K562 treated with DMSO at 1 percent for 4 hours (cell line): ENCODE data around the gene SLC22A16. TPM values are rescaled to one million over a fixed set of nuclear protein-coding genes. Genes with fewer than 3 reads are reported as not detected.

Experiments
- total RNA-seq: library from RNA; unstranded; fragments of 300-600 nt; gene quantifications from 2 replicates; pipeline ENCODE4 v1.2.3, GENCODE V29; 2022; ENCODE audit not compliant: insufficient read depth

Gene SLC22A16
- total RNA-seq, result not detected in 2 replicates

GRCh38 chr6:110476046-110476849, at the start of gene SLC22A16:
SLC22A16 (minus strand) TSS chr6:110476613; CDS start chr6:110476574, 39 bp downstream.

DNA sequence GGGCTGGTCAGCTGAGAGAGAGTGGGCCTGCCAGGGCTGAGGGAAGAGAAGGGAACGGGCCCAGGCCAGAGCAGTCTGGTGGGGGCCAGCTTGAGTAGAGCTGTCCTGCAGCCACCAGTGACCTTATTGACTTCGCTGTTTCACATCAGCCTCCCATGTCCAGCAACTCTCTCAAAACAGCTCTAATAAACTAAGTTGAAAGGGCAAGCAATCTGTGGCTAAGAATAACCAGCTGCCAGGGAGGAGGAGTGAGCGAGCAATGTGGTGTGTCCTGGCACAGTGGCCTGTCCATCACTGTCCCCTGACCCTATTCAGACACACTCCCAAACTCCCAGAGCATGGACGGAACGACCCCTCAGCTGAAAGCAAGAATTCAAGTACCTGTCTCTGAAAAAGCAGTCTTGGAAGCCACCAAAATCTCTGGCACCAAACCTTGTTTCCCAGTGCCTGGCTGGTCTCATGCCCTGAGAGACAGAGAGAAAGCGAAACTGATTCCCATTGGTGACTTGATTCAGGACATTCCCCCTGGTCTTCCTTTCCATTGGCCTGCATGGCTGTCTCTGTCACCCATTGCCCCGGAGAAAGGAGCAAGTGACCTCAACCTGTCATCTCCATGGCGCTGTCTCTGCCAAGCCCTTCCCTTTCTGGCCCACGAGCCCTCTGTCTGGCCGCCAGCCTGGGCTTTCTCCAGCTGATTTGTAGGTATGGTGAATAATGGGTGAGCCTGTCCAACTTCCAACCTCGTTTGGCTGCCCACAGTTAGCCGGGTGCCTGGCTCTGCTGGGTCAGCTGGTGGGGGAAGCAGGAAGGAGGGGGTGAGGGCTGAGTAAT, 61.1 kb downstream of the SLC22A16 start, which contains the start of gene DDO:
DDO (minus strand) TSS at position 490 of the 831 bp plus-strand sequence. CDS start 2,113 bp downstream, outside the sequence.

Other genes starting within 250 kb of the SLC22A16 start
- not detected in 2 replicates for gene METTL24, start 118.3 kb downstream of the SLC22A16 start, total RNA-seq
- 1.2 TPM in 1 of 2 replicates, not detected in the other for gene DDO, start 61.0 kb downstream of the SLC22A16 start, total RNA-seq